HL-60 (cell line): Measurements from ENCODE around the gene WDR27.

Experiments used
- DNase-seq, 2 experiments: peaks; one replicate each; pipeline ENCODE4 v3.0.0-alpha.2; 2010 to 2020; ENCODE audit warnings: low read depth in 1 of 2, low spot score in 1 of 2
- H3K27ac ChIP-seq: fragments of 250-450 bp; sonication (Bioruptor Pico); replicated peaks from 2 replicates; pipeline ENCODE4 v1.5.1; 2020; ENCODE audit warnings: mild to moderate bottlenecking, moderate library complexity
- H3K27me3 ChIP-seq: fragments of 250-450 bp; sonication (Bioruptor Pico); 2 replicates; pipeline ENCODE4 v1.5.1; 2021; ENCODE audit warnings: mild to moderate bottlenecking, moderate library complexity; ENCODE audit not compliant: insufficient read depth, poor library complexity, severe bottlenecking
- H3K4me3 ChIP-seq: replicated peaks from 2 replicates; pipeline ENCODE4 v1.5.1; 2011; ENCODE audit warnings: mild to moderate bottlenecking, control low read depth, low read length; ENCODE audit not compliant: insufficient read depth
- GABPA ChIP-seq: IDR thresholded peaks from 2 replicates; pipeline ENCODE4 v1.6.1; 2012; ENCODE audit warnings: low read depth
- POLR2AphosphoS5 ChIP-seq: IDR thresholded peaks from 2 replicates; pipeline ENCODE4 v1.6.1; 2012; ENCODE audit warnings: low read depth
- SPI1 ChIP-seq: IDR thresholded peaks from 2 replicates; pipeline ENCODE4 v1.6.1; 2012; ENCODE audit warnings: low read depth, mild to moderate bottlenecking, borderline replicate concordance
- TF ChIP-seq, protein P1 (sequence below): IDR thresholded peaks from one replicate; pipeline ENCODE4 v1.5.1; 2011; ENCODE audit warnings: low read length, control low read depth, inconsistent platforms; ENCODE audit not compliant: insufficient read depth
- TF ChIP-seq, protein P2 (sequence below): IDR thresholded peaks from 2 replicates; pipeline ENCODE4 v1.6.1; 2012; ENCODE audit warnings: low read depth; ENCODE audit not compliant: insufficient replicate concordance

The WDR27 gene

DNA sequence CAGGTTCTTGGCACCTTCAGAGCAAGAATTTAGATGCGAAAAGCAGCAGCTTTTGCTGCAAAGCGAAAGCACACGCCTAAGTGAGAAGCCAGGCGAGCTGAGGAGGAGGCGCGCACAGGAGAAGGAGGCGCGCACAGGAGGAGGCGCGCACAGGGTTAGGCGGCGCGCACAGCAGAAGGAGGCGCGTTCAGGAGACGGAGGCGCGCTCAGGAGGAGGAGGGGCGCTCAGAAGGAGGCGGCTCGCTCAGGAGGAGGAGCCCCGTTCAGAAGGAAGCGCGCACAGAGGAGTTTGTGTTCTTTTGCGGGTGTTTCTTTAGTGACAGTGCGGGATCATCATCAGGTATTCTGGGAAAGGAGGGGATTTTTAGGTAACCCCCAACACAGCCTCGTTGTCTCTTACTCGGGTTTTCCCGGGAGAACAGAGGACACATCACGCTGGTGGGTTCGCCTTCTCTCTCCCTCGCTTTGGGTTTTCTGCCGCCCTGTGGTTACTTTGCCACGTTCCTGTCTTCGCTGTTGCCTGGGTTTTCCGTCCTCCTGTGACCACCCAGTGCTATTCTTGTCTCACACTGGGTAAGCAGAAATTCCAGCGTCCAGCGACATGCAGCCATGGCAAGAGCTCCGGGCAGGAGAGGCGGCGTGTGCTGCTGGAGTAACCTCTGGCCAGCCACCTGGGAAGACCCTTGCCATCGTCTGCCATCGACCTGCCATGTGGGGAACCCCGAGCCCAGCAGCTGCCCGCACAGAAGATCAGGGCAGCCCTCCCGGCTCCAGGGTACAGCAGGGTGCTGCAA, 47.0 kb downstream of the WDR27 start:
- H3K27ac ChIP-seq, result no peak overlapping the region
- no peaks in the 10 kb centered on the region for H3K27me3 ChIP-seq
- H3K4me3 ChIP-seq, result no peak overlapping the region
- TF ChIP-seq, protein P1, sequence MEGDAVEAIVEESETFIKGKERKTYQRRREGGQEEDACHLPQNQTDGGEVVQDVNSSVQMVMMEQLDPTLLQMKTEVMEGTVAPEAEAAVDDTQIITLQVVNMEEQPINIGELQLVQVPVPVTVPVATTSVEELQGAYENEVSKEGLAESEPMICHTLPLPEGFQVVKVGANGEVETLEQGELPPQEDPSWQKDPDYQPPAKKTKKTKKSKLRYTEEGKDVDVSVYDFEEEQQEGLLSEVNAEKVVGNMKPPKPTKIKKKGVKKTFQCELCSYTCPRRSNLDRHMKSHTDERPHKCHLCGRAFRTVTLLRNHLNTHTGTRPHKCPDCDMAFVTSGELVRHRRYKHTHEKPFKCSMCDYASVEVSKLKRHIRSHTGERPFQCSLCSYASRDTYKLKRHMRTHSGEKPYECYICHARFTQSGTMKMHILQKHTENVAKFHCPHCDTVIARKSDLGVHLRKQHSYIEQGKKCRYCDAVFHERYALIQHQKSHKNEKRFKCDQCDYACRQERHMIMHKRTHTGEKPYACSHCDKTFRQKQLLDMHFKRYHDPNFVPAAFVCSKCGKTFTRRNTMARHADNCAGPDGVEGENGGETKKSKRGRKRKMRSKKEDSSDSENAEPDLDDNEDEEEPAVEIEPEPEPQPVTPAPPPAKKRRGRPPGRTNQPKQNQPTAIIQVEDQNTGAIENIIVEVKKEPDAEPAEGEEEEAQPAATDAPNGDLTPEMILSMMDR, result no peak
- TF ChIP-seq, protein P2, sequence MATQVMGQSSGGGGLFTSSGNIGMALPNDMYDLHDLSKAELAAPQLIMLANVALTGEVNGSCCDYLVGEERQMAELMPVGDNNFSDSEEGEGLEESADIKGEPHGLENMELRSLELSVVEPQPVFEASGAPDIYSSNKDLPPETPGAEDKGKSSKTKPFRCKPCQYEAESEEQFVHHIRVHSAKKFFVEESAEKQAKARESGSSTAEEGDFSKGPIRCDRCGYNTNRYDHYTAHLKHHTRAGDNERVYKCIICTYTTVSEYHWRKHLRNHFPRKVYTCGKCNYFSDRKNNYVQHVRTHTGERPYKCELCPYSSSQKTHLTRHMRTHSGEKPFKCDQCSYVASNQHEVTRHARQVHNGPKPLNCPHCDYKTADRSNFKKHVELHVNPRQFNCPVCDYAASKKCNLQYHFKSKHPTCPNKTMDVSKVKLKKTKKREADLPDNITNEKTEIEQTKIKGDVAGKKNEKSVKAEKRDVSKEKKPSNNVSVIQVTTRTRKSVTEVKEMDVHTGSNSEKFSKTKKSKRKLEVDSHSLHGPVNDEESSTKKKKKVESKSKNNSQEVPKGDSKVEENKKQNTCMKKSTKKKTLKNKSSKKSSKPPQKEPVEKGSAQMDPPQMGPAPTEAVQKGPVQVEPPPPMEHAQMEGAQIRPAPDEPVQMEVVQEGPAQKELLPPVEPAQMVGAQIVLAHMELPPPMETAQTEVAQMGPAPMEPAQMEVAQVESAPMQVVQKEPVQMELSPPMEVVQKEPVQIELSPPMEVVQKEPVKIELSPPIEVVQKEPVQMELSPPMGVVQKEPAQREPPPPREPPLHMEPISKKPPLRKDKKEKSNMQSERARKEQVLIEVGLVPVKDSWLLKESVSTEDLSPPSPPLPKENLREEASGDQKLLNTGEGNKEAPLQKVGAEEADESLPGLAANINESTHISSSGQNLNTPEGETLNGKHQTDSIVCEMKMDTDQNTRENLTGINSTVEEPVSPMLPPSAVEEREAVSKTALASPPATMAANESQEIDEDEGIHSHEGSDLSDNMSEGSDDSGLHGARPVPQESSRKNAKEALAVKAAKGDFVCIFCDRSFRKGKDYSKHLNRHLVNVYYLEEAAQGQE, result no peak
- no peak for TF ChIP-seq SPI1
- no peak for TF ChIP-seq GABPA
- TF ChIP-seq POLR2AphosphoS5, result no peak
- DNase-seq, result no peak

DNA sequence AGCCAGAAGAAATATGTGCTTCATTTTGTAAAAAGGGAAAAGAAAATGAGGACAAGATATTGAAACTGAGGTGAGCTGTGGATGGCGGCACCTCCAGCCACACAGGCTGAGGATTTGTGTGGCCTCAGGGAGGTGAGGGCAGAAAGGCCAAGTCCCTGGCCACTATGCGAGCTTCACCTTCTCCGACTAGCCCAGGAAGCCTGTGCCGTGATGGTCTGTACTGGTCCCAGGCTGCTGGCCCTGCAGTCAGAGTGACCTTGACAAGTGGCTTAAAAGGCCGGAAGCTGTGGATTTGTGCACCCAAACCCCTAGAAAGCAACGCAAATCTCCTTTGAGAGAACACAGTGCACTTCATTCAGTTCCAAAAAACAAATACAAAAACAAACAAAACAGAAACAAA, 48.1 kb downstream of the WDR27 start:
- Histone ChIP-seq H3K27me3 (no peaks in the 10 kb centered on the region), H3K4me3 (no peak overlapping the region), H3K27ac (no peak overlapping the region)
- TF ChIP-seq, protein P2, result no peak
- no peak for TF ChIP-seq POLR2AphosphoS5
- TF ChIP-seq, protein P1, result no peak
- TF ChIP-seq SPI1, result no peak
- no peak for TF ChIP-seq GABPA
- no peak for DNase-seq

DNA sequence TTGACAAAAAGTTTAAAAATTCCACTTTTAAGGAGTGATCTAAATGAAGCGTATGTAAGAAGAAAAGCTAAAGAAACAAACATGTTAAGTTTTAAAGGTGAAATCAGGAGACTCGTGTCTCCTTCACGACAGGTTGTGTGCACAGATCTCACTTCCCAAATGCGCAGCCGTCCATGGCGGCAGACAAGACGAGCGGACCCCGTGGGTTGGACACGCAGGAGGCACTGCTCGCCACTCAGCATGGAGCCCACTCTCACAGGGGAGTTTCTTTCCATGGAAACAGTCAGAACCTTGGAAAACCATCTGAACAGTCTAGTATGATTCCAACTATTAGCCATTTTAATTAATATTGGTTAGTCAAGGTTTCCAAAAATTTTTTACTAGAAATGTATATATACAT, 48.9 kb downstream of the WDR27 start:
- Histone ChIP-seq H3K27me3 (no peaks in the 10 kb centered on the region), H3K4me3 (no peak overlapping the region), H3K27ac (no peak overlapping the region)
- no peak for DNase-seq
- TF ChIP-seq GABPA (no peak), SPI1 (no peak), POLR2AphosphoS5 (no peak)
- TF ChIP-seq, protein P2, result no peak
- TF ChIP-seq, protein P1, result no peak
